ENCODE measurements around the gene ADO. TPM values are rescaled to one million over a fixed set of nuclear protein-coding genes. Genes with fewer than 3 reads are reported as not detected.
A peak's percentile ranks its signal among the peaks of the same experiment; 100 is the strongest.

ADO gene
- total RNA-seq, 1 donor from 2014 or later: 34.5 TPM

GRCh38 chr10:62792261-62792660 lies 12.3 kb upstream of the ADO start:
- no peak for DNase-seq (ENCODE audit: low read depth)

- peak; percentile 68 for DNase-seq (ENCODE audit: low read depth)
Measured at GRCh38 chr10:62794306-62794705, 10.2 kb upstream of the ADO start.

GRCh38 chr10:62795100-62795499 lies 9.4 kb upstream of the ADO start:
- DNase-seq (ENCODE audit: low read depth): no peak

GRCh38 chr10:62795762-62796161 lies 8.8 kb upstream of the ADO start:
- DNase-seq (ENCODE audit: low read depth): no peak

- no peak for DNase-seq (ENCODE audit: low read depth)
Measured at GRCh38 chr10:62796896-62797295, 7.6 kb upstream of the ADO start.

GRCh38 chr10:62801871-62802270 lies 2.6 kb upstream of the ADO start:
- DNase-seq (ENCODE audit: low read depth): no peak

- no peak for DNase-seq (ENCODE audit: low read depth)
Measured at GRCh38 chr10:62803724-62804355, 680 bp upstream of the ADO start.

- DNase-seq (ENCODE audit: low read depth): peak; percentile 80
Measured at GRCh38 chr10:62805231-62806099, 945 bp downstream of the ADO start.

GRCh38 chr10:62806251-62806650 lies 1.7 kb downstream of the ADO start:
- DNase-seq (ENCODE audit: low read depth): no peak

GRCh38 chr10:62810156-62810902 lies 5.8 kb downstream of the ADO start:
- DNase-seq (ENCODE audit: low read depth): no peak

GRCh38 chr10:62811159-62811875 lies 6.8 kb downstream of the ADO start:
- peak; percentile 28 for DNase-seq (ENCODE audit: low read depth)

GRCh38 chr10:62812672-62813439 lies 8.3 kb downstream of the ADO start:
- no peak for DNase-seq (ENCODE audit: low read depth)

GRCh38 chr10:62813453-62813852 lies 8.9 kb downstream of the ADO start:
- DNase-seq (ENCODE audit: low read depth): no peak

- no peak for DNase-seq (ENCODE audit: low read depth)
Measured at GRCh38 chr10:62813981-62814380, 9.5 kb downstream of the ADO start.

- DNase-seq (ENCODE audit: low read depth): no peak
Measured at GRCh38 chr10:62814756-62815380, 10.3 kb downstream of the ADO start.

- DNase-seq (ENCODE audit: low read depth): peak; percentile 36
Measured at GRCh38 chr10:62815381-62816075, 11.0 kb downstream of the ADO start.

GRCh38 chr10:62816076-62816330 lies 11.5 kb downstream of the ADO start:
- no peak for DNase-seq (ENCODE audit: low read depth)

- peak; percentile 96 for DNase-seq (ENCODE audit: low read depth)
Measured at GRCh38 chr10:62816331-62817120, 12.0 kb downstream of the ADO start, which contains the start of gene EGR2. TSS of gene EGR2 (minus strand) at chr10:62816366. CDS start at chr10:62816029, 337 bp downstream.

Data from myocyte (in vitro differentiated cells).